Measurements from ENCODE around the gene RNGTT. TPM values are rescaled to one million over a fixed set of nuclear protein-coding genes. Genes with fewer than 3 reads are reported as not detected.
"Not testable (repeated sequence)": the region's sequence is repeated elsewhere in the genome, so short reads cannot be mapped to it uniquely, and the experiment has no call there.

The RNGTT gene
- total RNA-seq, 6 experiments from 2014 or later: 16.0 to 17.4 (median 16.8) TPM

- Mint-ChIP-seq H3K27ac (no peak overlapping the region), H3K36me3 (ENCODE audit: low read depth) (0 out of 2 replicates have a peak, but pooled peaks cover 3% of the 10 kb centered on the region), H3K4me1 (ENCODE audit: low read depth) (no peaks in the 10 kb centered on the region), H3K9me3 (0 out of 2 replicates have a peak, but pooled peaks cover 4% of the 10 kb centered on the region), H3K4me3 (no peak overlapping the region), H3K27me3 (ENCODE audit: insufficient read depth) (no peaks in the 10 kb centered on the region)
- no peak for DNase-seq
- no peak for TF ChIP-seq CTCF (IDR thresholded peaks at IDR 0.05)
Measured at GRCh38 chr6:88741939-88742338, 221.5 kb downstream of the RNGTT start.

GRCh38 chr6:88741071-88741470 is 222.3 kb downstream of the RNGTT start:
- Mint-ChIP-seq H3K27ac (no peak overlapping the region), H3K27me3 (ENCODE audit: insufficient read depth) (no peaks in the 10 kb centered on the region), H3K9me3 (0 out of 2 replicates have a peak, but pooled peaks cover 4% of the 10 kb centered on the region), H3K4me3 (no peak overlapping the region), H3K36me3 (ENCODE audit: low read depth) (0 out of 2 replicates have a peak, but pooled peaks cover 3% of the 10 kb centered on the region), H3K4me1 (ENCODE audit: low read depth) (no peaks in the 10 kb centered on the region)
- no peak for DNase-seq
- TF ChIP-seq CTCF (IDR thresholded peaks at IDR 0.05): no peak

- Mint-ChIP-seq H3K4me3 (no peak overlapping the region), H3K4me1 (ENCODE audit: low read depth) (peaks cover 13% of the 10 kb centered on the region), H3K36me3 (ENCODE audit: low read depth) (no peaks in the 10 kb centered on the region; the same call in 1 of the 2 replicates), H3K27ac (no peak overlapping the region), H3K9me3 (no peaks in the 10 kb centered on the region), H3K27me3 (ENCODE audit: insufficient read depth) (no peaks in the 10 kb centered on the region)
- no peak for TF ChIP-seq CTCF (IDR thresholded peaks at IDR 0.05)
- DNase-seq: no peak
Measured at GRCh38 chr6:88734544-88734943, 228.9 kb downstream of the RNGTT start.

GRCh38 chr6:88730611-88731011 is 232.8 kb downstream of the RNGTT start:
- no peak overlapping the region for H3K4me3 Mint-ChIP-seq
- H3K27ac Mint-ChIP-seq: no peak overlapping the region
- peaks cover 13% of the 10 kb centered on the region for H3K4me1 Mint-ChIP-seq (ENCODE audit: low read depth)
- no peaks in the 10 kb centered on the region for H3K27me3 Mint-ChIP-seq (ENCODE audit: insufficient read depth)
- no peak for TF ChIP-seq CTCF (IDR thresholded peaks at IDR 0.05)
- no peaks in the 10 kb centered on the region for H3K9me3 Mint-ChIP-seq
- H3K36me3 Mint-ChIP-seq (ENCODE audit: low read depth): no peaks in the 10 kb centered on the region; the same call in 1 of the 2 replicates
- DNase-seq: peak; percentile 17

GRCh38 chr6:88728756-88729155 is 234.7 kb downstream of the RNGTT start:
- no peak for TF ChIP-seq CTCF (IDR thresholded peaks at IDR 0.05)
- no peak overlapping the region for H3K27ac Mint-ChIP-seq
- H3K4me3 Mint-ChIP-seq: no peak overlapping the region
- H3K9me3 Mint-ChIP-seq: no peaks in the 10 kb centered on the region
- no peaks in the 10 kb centered on the region for H3K27me3 Mint-ChIP-seq (ENCODE audit: insufficient read depth)
- peaks cover 13% of the 10 kb centered on the region for H3K4me1 Mint-ChIP-seq (ENCODE audit: low read depth)
- no peak for DNase-seq
- H3K36me3 Mint-ChIP-seq (ENCODE audit: low read depth): no peaks in the 10 kb centered on the region; the same call in 1 of the 2 replicates

GRCh38 chr6:88726409-88726808 is 237.0 kb downstream of the RNGTT start:
- H3K4me3 Mint-ChIP-seq; H3K27ac Mint-ChIP-seq; H3K9me3 Mint-ChIP-seq; DNase-seq; H3K36me3 Mint-ChIP-seq (ENCODE audit: low read depth); H3K27me3 Mint-ChIP-seq (ENCODE audit: insufficient read depth): not testable (repeated sequence)
- peaks cover 13% of the 10 kb centered on the region for H3K4me1 Mint-ChIP-seq (ENCODE audit: low read depth)

All from HFFc6 (cell line).